GM20431 (cell line): Measurements from ENCODE around the gene MAPKAPK3.
"Not testable (repeated sequence)": the region's sequence is repeated elsewhere in the genome, so short reads cannot be mapped to it uniquely, and the experiment has no call there.

Experiments
- in situ Hi-C: fragments of 300-500 bp; cut with MseI, MboI; formaldehyde crosslinking; loops from one replicate; pipeline ENCODE4 v1.15.0; 2020; ENCODE audit warnings: low sequenced_read_pairs; ENCODE audit not compliant: unreplicated experiment

Gene MAPKAPK3

DNA sequence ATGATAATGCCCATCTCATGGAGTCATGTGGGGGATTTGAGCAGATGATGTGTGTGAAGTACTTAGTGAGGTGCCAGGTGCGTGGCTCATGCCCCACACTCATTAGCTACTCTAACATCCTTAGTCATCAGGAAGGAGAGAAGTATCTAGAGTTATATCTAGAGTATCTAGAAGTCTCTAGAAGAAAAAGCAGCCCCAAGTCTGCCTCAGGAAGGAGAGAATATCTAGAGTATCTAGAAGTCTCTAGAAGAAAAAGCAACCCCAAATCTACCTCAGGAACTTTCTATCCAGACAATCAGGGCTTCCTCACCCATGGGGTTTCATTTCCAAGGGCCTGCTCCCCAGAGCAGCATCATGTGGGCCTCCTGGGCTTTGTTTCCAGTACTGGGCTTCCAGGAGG lies 33.1 kb downstream of the MAPKAPK3 start:
- in situ Hi-C loops = no loop called here

GRCh38 chr3:50651445-50651844 lies 34.5 kb downstream of the MAPKAPK3 start:
- in situ Hi-C loops = no loop called here

GRCh38 chr3:50651920-50652529 lies 35.1 kb downstream of the MAPKAPK3 start:
- in situ Hi-C loops = no loop called here

GRCh38 chr3:50652709-50653108 lies 35.8 kb downstream of the MAPKAPK3 start:
- in situ Hi-C loops = no loop called here

- in situ Hi-C loops = no loop called here
Observed at GRCh38 chr3:50653937-50654595, 37.1 kb downstream of the MAPKAPK3 start.

GRCh38 chr3:50655009-50655830 lies 38.3 kb downstream of the MAPKAPK3 start:
- in situ Hi-C loops = no loop called here

DNA sequence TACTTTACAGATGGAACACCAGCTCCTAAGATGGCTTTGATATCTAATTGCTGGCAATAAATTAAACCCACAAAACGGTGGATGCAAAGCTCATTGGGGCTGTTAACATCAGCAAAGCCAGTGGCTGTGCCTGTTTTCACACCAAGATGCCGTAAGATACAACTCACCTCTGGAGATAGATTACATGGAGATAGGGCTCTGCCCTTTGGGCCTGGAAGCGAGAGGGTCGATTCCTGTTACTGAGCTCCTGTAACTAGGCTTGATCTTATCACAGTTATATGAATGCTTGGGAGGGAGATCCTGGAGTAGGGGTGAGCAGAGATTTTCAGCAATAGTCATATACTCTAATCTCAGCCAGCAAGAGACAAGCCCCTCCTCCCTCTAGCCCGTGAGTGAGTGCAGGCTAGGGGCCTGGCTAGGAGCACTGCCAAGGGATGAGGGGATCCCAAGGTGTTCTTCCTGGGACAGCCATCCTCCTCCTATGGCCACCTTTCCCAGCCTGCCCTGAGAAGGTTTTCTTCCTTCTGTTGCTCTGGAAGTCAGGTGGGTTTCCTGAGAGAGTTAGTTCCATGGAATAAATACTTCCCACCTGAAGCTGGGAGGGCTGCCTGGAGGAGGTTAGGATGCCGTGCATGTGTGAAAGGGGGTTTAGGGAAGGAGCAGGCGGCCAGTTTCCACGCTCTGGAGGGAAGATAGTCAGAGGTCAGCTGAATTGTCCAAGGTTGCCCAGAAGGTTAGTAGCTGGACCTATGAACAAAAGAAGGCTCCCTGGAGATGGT lies 39.7 kb downstream of the MAPKAPK3 start:
- in situ Hi-C loops = no loop called here

DNA sequence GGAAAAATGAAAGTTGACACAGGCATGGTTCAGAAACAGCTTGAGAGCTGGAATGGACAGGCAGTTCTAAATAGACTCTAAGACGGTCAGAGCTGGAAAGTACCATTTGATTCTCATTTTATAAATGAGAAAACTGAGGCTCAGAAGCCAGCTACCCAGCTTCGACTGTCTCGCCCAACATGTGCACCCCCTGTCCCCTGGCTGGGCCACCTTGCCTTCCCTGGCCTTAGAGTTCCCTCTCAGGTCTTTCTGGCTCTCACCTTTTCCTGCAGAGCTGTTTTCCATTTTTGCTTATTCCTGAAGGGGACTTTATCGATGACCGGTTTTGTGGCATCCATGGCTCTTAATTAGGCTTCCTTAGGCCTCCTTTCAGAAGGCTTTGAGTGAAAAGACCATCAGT lies 40.5 kb downstream of the MAPKAPK3 start:
- in situ Hi-C loops = no loop called here

- in situ Hi-C loops = no loop called here
Observed at GRCh38 chr3:50657816-50658215, 40.9 kb downstream of the MAPKAPK3 start.

DNA sequence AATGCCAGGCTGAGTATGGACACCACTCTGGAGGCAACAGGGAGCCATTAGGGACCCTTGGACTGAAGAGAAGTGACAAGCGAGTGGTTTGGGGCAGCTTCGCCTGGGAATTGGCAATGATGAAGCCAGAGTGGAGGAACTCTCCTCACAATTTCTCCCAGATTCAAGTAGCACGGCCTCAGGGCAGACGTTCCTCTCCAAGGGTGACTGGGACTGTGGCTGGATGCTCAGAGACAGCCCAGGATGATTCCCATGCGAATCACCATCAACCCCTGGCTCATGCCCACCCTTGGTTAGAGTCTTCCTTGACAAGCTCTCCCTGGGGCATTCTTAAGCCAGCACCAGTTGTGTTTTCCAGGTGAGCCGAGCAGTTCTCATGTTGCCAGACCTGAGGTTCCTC lies 41.5 kb downstream of the MAPKAPK3 start:
- in situ Hi-C loops = no loop called here

GRCh38 chr3:50658831-50659230 lies 41.9 kb downstream of the MAPKAPK3 start:
- in situ Hi-C loops = no loop called here

GRCh38 chr3:50660386-50660785 lies 43.4 kb downstream of the MAPKAPK3 start:
- in situ Hi-C loops = no loop called here

DNA sequence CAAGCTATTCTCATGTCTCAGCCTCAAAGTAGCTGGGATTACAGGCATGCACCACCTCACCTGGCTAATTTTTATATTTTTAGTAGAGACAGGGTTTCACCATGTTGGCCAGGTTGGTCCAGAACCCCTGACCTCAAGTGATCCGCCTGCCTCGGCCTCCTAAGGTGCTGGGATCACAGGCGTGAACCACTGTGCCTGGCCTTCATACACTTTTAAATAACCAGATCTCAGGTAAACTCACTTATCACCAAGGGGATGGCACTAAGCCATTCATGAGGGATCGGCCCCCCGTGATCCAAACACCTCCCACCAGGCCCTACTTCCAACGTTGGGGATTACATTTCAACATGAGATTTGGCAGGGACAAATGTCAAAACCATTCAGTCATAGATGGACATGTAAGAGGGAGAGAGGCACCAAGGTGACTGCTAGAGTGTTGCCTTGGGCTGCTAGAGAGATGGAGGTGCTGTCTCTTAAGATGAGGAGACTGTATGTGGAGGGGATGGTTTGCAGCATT lies 44.4 kb downstream of the MAPKAPK3 start:
- in situ Hi-C loops = no loop called here

DNA sequence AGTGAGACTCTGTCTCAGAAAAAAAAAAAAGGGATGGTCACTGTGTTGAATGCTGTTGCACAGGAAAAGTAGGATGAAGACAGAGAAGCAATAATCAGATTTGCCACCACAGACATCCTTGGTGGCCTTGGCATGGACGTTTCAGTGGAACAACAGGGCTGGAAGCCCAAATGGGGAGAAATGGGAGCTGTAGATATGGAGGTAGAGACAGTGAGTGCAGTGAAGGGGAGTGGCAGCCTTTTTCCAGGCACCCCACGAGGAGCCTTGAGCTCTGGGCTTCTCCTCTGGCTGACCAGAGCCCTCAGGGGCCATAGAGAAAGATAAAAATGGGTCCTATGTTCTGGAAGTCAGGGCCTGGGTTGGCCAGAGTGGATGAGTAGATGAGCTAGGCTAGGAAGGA lies 45.5 kb downstream of the MAPKAPK3 start:
- in situ Hi-C loops = no loop called here

GRCh38 chr3:50665081-50665840 lies 48.3 kb downstream of the MAPKAPK3 start:
- in situ Hi-C loops = no loop called here

GRCh38 chr3:50665841-50666115 lies 48.8 kb downstream of the MAPKAPK3 start:
- in situ Hi-C loops = not testable (repeated sequence)

DNA sequence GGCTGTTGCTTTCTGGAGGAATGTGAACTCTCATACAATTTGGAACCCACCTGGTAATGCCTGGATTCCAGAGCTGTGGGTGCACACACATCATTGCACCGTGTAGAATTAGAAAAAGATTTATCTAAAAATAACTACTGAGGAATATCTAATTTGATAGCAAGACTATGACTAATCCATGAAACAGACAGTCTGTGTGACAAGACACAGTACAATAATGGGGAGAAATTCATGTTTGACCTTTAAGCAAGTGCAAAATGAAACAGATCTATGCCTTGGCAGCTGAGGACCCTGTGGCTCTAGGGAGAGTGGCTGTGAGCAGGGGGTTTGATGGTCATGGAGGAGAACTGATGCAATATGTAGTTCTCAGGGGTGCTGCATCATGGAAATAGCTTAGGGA lies 49.9 kb downstream of the MAPKAPK3 start:
- in situ Hi-C loops = no loop called here

DNA sequence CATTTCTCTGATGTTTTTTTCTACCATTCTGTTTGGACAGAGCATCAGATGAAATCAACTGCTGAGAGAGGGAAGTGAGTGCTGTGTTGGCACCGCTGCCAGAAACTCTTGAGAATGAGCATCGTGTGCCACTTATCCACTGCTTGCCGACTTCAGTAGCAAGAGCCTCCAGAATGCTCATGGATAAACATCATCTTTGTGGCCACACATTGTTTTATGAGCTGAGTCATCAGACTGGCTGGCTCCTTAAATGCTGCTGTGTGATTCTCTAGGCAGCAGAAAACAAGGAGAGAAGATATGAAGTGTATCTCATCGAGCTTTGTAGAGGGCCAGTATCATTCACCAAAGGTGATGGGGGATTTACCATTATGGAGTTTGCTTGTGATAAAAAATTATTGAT lies 54.4 kb downstream of the MAPKAPK3 start:
- in situ Hi-C loops = no loop called here

GRCh38 chr3:50672656-50673055 lies 55.7 kb downstream of the MAPKAPK3 start:
- in situ Hi-C loops = no loop called here

DNA sequence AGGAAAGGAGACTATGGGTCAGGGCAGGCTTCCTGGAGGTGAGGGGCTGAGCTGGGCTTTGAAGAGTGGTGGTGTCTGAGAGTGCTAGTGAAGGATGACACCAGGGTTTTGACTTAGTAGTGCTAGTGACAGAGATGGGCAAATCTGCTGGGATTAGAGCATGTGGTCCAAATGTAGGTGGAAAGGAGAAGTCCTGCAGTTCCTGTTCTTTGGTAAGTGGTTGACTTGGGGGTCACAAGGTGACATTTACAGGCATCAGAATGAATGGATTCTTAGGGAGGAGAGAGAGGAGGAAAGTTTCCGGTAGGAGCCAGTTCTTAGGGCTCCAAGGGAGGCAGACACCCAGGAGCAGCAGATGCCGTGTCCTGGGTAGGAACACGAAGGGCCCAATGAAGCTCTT lies 57.0 kb downstream of the MAPKAPK3 start:
- in situ Hi-C loops = no loop called here
